GDM1 (cell line): Measurements from ENCODE around the gene KCNB1.
"Not testable (repeated sequence)": the region's sequence is repeated elsewhere in the genome, so short reads cannot be mapped to it uniquely, and the experiment has no call there.

Source experiments
- DNase-seq: peaks from one replicate; lab custom pipeline; 2025; lab: John Stamatoyannopoulos, UW

Gene KCNB1

DNA sequence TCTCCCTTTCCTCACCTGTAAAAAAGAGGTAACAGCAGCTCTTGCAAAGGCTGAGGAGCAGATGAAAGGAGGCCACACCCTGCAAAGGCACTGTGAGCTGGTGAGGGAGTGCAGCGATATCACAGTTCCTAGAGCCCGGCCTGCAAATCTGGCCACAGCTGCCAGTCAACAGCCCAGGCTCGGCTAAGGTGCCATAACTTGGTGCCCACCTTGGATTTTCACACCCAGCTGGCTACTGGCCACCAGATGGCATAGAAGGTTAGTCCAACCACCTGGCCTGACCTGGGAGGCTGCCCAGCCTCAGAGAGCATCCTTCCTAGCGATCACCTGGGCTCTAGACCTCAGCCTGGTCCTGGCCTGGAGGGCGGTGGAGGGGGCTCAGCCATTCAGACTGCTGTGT, 46.8 kb downstream of the KCNB1 start:
- no peak for DNase-seq

DNA sequence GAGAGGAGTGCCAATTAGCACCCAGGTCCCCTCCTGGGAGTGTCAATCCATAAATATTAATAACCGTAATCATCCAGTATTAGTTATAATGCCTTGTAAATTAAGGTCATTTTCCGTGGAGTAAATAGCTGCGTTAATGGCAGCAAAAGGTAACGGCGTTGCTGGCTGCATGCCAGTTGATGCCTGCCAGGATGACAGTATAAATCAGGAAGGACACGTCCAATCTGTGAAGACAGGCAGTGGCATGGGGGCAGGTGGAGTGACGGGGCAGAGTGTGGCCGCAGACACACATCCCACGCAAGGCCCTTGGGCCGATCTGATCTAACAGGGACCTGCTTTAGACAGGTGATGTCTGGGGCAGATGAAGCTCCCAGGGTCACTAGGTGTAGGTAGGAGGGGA, 49.1 kb downstream of the KCNB1 start:
- no peak for DNase-seq

GRCh38 chr20:49432550-49432949, 49.9 kb downstream of the KCNB1 start:
- DNase-seq, result no peak

DNA sequence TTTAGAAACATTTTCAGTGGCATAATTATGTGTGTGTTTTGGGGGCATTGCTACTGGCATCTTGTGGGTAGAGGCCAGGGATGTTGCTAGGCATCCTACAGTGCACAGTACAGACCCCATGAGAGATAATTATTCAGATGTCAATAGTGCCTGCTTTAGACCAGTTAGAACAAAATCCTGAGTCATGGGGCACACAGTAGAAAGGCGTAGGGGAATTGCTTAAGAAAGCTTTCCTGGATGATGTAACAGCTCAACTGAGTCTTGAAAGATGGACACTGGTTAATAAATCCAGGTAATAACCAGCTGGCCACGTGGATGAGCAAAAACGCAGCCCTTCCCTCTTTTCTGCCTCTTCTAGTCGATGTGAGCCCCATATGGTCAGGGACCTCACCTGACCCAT, 51.1 kb downstream of the KCNB1 start:
- DNase-seq, result no peak

GRCh38 chr20:49430320-49430719, 52.1 kb downstream of the KCNB1 start:
- DNase-seq, result no peak

GRCh38 chr20:49427751-49428518, 54.5 kb downstream of the KCNB1 start:
- DNase-seq, result no peak

- no peak for DNase-seq
Measured at GRCh38 chr20:49426873-49427272, 55.6 kb downstream of the KCNB1 start.

- DNase-seq, result no peak
Measured at GRCh38 chr20:49426395-49426794, 56.1 kb downstream of the KCNB1 start.

- DNase-seq, result no peak
Measured at GRCh38 chr20:49424536-49424935, 57.9 kb downstream of the KCNB1 start.

DNA sequence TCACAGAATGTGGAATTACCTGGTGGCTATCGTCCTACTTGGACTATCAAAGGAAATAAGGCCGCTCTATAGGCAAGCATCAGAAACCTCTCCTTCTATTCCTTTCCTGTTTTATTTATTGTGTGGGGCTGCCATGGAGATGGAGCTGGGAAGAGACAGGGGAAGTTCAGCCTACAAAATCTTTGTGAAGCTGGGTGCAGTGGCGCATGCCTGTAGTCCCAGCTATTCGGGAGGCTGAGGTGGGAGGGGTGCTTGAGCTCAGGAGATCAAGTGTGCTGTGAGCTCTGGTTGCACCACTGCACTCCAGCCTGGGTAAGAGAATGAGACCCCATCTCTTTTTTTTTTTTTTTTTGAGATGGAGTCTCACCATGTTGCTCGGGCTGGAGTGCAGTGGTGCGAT, 60.3 kb downstream of the KCNB1 start:
- DNase-seq, result no peak

- DNase-seq, result no peak
Measured at GRCh38 chr20:49420811-49421295, 61.6 kb downstream of the KCNB1 start.

DNA sequence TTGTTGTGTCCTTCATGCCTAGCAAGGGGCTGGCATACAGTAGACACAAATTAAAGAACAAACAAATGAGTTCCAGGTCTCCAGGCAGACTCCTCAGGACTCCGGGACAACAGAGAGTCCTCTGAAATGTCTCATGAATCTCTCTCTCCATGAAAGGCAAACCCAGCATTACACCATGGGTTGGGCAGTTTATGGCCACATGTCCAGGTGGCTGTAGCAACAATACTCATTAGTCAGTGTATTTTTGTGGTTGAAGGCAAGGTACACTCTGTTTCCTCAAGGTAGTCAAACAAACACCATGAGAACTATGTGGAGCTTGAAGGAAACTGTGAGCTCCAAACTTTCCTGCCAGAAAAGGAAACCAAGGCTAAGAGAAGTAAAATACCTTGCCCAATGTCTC, 62.2 kb downstream of the KCNB1 start:
- DNase-seq, result no peak

DNA sequence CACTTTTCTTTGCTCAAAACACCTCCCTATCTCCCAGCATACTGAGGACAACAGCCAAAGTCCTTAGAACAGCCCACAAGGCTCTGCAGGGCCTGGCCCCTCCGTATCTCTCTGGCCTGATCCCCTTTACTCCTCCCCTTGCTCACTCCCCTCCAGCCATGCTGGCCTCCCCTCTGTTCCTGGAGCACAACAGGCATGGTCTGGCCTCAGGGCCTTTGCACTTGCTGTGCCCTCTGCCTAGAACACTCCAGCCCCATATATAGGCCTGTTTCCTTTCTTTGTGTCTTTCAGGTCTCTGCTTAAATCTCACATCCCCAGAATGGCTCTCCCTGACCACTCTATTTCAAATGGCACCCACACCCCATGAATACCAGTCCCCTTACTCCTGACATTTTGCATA, 62.7 kb downstream of the KCNB1 start:
- DNase-seq, result no peak

DNA sequence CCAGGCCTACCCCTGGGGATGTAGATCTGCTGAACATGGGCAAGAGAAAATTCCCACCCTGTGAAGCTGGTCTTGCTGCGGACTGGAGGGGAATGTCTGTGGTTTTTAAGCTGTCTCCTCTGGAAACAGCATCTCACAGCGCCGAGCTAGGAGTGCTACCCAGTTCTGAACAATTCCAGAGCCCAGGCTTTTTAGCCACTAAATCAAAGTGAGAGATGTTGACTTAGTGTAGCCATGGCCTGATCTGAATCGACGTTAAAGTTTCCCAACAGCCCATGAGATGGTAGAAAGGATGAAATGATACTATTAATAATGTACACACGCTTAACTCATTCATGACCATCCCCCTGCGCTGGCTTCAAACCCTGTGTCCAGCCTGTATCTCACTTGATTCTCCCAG, 63.7 kb downstream of the KCNB1 start:
- no peak for DNase-seq

DNA sequence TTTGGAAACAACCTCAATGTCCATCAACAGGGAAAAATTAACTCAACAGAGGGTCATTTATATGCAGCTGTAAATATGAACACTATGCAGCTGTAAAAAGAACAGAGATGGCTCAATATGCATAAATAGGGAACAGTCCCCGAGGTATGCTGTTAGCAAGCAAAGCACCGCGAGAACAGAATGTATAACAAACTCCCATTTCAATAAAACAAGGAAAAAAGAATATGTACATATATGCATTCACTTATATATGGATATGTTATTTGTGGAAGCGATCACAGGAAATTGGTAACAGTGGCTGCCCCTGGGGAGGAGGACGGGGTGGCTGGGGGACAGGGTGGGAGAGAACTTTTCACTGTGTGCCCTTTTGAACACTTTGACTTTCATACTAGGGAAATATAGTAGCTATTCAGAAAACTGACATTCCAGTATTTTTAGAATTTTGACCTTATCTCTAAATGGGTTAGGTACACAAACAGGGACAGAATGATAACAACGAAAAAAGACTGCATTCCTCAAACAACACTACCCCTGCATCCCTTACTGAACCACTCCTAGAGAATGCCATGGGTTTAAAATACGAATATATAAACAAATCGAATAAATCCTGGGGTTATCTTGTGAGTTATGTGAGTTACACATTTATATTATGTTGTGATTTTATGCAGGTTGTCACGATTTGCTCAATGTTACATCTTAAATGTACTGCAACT, 64.5 kb downstream of the KCNB1 start:
- no peak for DNase-seq

DNA sequence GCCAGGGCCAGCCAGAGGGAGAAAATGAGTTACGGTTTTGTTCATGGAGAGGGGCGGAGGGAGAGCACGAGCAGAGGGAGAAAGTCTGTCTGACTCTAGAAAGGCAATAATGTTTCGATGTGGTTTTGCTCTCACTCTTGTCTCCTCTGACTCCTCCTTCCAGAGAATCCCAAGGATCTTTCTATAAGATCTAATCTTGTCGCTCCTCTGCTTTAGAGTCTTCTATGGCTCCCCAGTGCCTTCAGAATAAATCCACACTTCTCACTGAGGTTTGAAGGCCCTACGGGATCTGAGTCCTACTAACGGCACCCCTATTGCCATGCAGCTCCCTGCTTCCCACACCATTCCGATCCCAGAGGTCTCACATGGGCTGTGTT, 66.8 kb downstream of the KCNB1 start:
- DNase-seq, result no peak

DNA sequence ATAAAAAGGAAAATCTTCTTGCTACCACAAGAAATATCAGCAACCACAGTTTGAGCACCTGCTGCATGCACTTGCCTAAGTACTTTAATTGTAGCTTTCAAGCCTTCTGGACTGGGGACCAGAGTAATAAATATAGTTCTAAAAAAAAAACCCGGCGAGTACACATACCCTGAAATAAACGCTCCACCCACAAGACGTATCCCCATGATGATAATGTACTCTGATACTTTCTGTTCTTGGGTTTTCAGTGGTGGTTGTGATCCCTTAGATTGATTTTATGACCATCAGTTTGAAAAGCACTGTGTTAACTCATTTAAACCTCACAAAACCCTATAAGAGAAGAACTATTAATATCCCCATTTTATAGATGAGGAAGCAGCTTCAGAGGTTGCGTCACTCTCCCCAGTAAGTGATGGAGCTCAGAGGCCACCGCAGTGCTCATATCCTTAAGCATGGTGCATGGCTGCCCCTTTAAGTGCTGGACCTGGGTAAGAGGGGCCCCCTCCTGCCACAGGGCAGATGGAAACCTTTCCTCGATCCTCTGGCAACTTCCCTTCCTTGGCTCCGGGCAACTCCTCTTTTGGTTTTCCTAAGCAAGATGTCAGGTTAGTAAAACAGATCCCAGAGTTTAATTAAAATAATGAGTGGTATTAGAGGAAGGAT, 67.3 kb downstream of the KCNB1 start:
- DNase-seq, result no peak

DNA sequence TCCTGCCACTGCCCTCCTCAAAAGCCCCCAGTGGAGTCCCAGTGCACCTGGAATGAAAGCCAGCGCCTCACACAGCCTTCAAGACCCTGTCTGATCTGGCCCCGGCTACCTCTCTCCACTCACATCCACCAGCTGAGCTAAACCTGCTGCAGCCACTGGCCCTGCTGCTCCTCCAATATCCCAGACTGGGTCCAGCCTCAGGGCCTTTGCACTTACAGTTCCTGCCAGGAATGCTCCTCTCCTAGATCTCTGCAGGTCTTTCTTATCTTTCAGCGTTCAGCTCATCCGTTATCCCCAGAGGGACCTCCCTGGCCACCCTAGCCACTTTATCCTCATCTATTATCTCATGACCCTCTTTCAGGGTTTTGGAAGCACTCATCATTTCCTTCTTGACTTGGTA, 68.8 kb downstream of the KCNB1 start:
- DNase-seq, result no peak

DNA sequence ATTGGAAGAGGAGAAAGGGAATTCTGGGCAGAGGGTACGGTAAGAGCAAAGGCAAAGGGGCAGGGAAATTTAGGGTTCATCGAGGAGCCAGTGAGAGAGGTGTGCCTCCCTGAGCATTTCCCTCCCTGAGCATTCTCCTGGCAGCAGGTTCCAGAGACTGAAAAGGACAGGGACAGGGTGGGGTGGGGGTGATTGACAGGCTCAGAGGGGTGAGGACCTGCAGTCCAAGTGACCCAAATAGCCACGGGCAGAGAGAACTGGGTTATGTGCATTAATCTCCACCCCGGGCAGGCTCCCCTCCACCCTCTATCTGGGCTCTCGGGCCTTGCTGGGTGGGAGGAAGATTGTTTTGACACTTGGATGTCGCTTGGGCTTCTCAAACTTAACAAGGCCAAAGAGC, 69.5 kb downstream of the KCNB1 start:
- no peak for DNase-seq

GRCh38 chr20:49412254-49412653, 70.2 kb downstream of the KCNB1 start:
- no peak for DNase-seq

- DNase-seq, result no peak
Measured at GRCh38 chr20:49411221-49411925, 71.1 kb downstream of the KCNB1 start.

DNA sequence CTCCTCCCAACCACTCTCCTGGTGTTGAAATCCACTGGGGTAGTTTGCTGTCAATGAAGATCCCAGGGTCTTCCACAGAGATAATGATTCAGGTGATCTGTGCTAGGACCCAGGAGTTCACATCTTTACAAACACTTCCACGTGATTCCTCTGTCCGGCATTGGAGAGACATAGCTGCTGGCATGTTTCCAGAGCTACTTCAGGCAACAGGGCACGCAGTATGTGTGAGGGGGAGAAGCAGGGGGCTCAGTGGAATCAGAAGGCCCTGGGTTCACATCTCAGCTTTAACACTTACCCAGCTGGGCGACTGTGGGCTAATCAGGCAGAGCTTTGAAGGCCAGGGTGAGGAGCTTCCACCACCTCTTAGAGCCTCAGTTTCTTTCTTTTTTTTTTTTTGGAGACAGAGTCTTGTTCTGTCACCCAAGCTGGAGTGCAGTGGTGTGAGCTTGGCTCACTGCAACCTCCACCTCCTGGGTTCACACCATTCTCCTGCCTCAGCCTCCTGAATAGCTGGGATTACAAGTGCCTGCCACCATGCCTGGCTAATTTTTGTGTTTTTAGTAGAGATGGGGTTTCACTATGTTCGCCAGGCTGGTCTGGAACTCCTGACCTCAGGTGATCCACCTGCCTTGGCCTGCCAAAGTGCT, 72.4 kb downstream of the KCNB1 start:
- not testable (repeated sequence) for DNase-seq
